Ureter (tissue), 1 donor: ENCODE measurements around the gene PATJ. TPM values are rescaled to one million over a fixed set of nuclear protein-coding genes. Genes with fewer than 3 reads are reported as not detected.

Experiments used
- DNase-seq: peaks from one replicate; pipeline ENCODE4 v3.0.0-alpha.2; 2020; ENCODE audit warnings: low spot score
- total RNA-seq: library from RNA; stranded (reverse); gene quantifications from one replicate; pipeline ENCODE4 v1.2.4, GENCODE V29; 2023
- donor health status: DM: yes; HTN: yes; CAD: no.

PATJ gene
- total RNA-seq, 1 donor from 2014 or later = 121 TPM

GRCh38 chr1:61992257-61992656 lies 250.0 kb downstream of the PATJ start:
- no peak for DNase-seq

- DNase-seq = no peak
Observed at GRCh38 chr1:61993331-61993961, 251.2 kb downstream of the PATJ start.

GRCh38 chr1:61995641-61996040 lies 253.4 kb downstream of the PATJ start:
- no peak for DNase-seq

- DNase-seq = no peak
Observed at GRCh38 chr1:61997123-61997522, 254.8 kb downstream of the PATJ start.

- no peak for DNase-seq
Observed at GRCh38 chr1:62003777-62004176, 261.5 kb downstream of the PATJ start.

GRCh38 chr1:62006690-62007089 lies 264.4 kb downstream of the PATJ start:
- no peak for DNase-seq

GRCh38 chr1:62011006-62011405 lies 268.7 kb downstream of the PATJ start:
- DNase-seq = no peak

- no peak for DNase-seq
Observed at GRCh38 chr1:62012095-62012494, 269.8 kb downstream of the PATJ start.

GRCh38 chr1:62012836-62013235 lies 270.6 kb downstream of the PATJ start:
- peak; percentile 49 for DNase-seq

GRCh38 chr1:62013264-62013663 lies 271.0 kb downstream of the PATJ start:
- DNase-seq = no peak

GRCh38 chr1:62022382-62022983 lies 280.2 kb downstream of the PATJ start:
- no peak for DNase-seq

- DNase-seq = no peak
Observed at GRCh38 chr1:62024690-62025089, 282.4 kb downstream of the PATJ start.

GRCh38 chr1:62025154-62025553 lies 282.9 kb downstream of the PATJ start:
- no peak for DNase-seq

- no peak for DNase-seq
Observed at GRCh38 chr1:62025892-62026291, 283.6 kb downstream of the PATJ start.

GRCh38 chr1:62029704-62030103 lies 287.4 kb downstream of the PATJ start:
- DNase-seq = no peak

- no peak for DNase-seq
Observed at GRCh38 chr1:62034790-62035189, 292.5 kb downstream of the PATJ start.

- DNase-seq = no peak
Observed at GRCh38 chr1:62037274-62037673, 295.0 kb downstream of the PATJ start.

GRCh38 chr1:62038594-62039284 lies 296.5 kb downstream of the PATJ start:
- DNase-seq = no peak

GRCh38 chr1:62040450-62040849 lies 298.2 kb downstream of the PATJ start:
- DNase-seq = no peak

- no peak for DNase-seq
Observed at GRCh38 chr1:62040973-62041372, 298.7 kb downstream of the PATJ start.

GRCh38 chr1:62043154-62043553 lies 300.9 kb downstream of the PATJ start:
- DNase-seq = no peak

- no peak for DNase-seq
Observed at GRCh38 chr1:62045574-62045973, 303.3 kb downstream of the PATJ start.

- DNase-seq = no peak
Observed at GRCh38 chr1:62046927-62047326, 304.6 kb downstream of the PATJ start.
